NCI-H510A treated with DMSO at 0.1 percent for 48 hours (cell line): ENCODE measurements around the gene KLHL28.
"Not testable (repeated sequence)": the region's sequence is repeated elsewhere in the genome, so short reads cannot be mapped to it uniquely, and the experiment has no call there.

Source experiments
- DNase-seq: peaks from one replicate; lab custom pipeline; 2025; lab: John Stamatoyannopoulos, UW

Gene KLHL28

DNA sequence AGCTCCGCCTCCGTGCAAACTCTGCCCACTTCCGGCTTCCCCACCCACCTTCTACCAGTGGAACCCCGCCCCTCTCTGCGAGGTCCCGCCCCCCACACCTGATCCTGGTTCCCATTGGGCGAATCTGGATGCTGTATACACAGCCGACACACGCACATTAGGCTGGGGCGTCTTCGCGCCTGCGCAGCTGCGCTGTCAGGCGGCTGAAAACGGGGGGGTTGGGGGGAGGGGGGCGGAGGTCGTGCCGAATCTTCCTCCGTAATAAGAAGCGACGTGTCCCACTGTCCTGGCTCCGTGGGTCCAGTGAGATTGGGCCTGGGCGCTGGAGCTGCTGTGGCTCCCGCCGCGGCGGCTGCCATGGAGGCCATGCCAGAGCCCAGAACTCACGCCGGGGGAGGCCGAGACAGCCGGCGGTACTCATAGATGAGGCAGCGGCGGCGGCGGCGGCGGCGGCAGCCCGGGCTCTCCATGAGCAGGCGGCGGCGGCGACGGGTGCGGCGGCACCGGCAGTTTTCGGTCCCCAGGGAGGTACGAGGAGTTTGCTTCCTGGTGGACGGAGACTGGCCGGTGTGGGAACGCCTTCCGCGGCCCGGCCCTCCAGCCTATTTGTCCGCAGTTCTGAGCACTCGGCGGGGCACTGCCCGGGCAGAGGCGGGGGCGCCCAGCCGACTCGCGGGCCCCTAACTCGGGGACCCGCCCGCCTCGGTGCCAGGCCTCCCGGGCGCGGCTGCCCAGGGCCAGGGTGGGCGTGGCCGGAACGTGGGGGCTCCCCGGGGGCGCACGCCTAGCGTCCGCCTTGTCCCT lies 64.5 kb downstream of the KLHL28 start:
- DNase-seq, result peak; percentile 86

DNA sequence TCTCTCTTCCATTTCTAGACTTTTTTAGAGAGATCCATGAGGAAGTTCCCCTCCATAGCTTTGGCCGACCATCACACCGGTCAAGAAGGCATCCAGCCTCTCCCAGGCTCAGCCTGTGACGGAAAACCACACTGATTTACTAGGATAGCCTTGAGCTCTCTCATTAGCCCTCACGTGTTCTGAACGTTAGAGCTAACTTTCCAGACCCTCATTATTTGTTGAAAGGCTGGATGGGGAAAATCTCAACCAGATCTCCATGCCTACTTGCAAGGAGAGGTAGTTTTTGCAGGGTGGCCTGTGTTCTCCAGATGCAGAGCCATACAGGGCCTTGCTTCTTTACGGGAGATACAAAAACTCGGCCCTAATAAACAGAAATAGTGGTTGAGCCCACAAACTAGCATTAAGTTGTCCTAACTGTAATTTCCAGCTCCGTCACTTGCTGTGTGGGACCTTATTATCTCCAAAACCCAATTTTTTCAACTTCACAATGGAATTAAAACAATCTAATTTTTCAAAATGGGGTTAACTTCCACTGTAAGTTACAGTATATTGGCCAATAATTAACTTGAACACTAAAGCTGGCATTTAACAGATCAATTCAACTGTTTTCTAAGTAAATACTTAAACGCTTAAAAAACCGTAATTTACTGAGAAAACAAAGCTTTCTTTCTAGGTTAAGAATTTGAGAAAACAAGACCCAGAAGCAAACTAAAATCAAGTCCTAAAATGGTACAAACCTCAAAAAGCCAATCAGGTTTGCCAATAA lies 65.3 kb downstream of the KLHL28 start:
- DNase-seq, result no peak

DNA sequence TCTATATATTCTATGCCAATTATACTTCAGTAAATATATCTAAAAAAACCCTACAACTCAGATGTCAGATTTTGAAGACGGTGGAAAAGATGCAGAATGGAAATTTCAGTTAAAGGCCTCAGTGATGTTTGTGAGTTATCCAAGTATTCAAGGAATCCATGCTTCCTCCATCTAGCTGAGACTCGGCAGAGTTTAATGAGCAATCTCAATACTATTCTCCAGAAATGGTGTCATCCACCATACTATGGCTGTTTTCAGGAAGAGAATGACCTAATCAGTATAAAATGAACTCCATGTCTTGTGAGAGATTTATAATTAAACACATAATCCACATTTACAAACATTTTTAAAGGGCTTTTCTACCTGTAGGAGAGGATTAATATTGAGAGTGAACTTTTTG lies 66.0 kb downstream of the KLHL28 start:
- no peak for DNase-seq

DNA sequence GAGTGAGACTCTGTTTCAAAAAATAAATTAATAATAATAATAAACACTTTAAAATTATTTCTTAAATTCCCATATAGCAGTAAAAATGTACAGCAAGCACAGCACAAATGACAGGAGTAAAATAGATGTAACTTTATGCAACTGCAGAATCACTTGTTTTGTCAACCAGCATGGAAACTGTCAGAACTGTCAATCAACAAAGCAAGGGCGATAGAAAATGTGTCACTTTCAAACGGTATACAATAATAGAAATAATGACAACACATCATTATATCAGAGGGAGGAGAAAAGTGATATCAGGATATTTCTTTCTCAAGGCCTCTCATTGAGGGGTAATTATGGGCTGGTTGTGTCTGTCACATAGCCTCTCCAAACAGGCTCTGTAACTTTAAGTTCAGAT lies 68.2 kb downstream of the KLHL28 start:
- no peak for DNase-seq

DNA sequence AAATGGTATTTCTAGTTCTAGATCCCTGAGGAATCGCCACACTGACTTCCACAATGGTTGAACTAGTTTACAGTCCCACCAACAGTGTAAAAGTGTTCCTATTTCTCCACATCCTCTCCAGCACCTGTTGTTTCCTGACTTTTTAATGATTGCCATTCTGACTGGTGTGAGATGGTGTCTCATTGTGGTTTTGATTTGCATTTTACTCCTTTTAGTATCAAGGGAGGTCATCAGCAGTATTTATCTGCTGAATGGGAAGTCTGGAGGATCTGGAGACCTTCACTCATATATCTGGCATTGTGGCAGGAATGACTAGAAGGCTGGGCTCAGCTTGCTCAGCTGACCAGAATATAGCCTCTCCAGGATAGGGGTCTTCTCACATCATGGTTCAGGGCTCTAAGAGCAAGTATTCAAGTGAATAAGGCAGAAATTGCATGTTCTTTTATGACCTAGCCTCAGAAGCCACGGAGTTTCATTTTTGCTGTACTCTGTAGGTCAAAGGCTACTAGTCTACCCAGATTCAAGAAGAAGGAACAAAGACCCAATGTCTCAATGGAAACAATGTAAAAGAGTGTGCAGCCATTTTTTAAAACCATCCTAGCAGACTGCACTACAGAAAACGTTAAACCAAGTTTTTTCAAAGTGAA lies 69.9 kb downstream of the KLHL28 start:
- not testable (repeated sequence) for DNase-seq

DNA sequence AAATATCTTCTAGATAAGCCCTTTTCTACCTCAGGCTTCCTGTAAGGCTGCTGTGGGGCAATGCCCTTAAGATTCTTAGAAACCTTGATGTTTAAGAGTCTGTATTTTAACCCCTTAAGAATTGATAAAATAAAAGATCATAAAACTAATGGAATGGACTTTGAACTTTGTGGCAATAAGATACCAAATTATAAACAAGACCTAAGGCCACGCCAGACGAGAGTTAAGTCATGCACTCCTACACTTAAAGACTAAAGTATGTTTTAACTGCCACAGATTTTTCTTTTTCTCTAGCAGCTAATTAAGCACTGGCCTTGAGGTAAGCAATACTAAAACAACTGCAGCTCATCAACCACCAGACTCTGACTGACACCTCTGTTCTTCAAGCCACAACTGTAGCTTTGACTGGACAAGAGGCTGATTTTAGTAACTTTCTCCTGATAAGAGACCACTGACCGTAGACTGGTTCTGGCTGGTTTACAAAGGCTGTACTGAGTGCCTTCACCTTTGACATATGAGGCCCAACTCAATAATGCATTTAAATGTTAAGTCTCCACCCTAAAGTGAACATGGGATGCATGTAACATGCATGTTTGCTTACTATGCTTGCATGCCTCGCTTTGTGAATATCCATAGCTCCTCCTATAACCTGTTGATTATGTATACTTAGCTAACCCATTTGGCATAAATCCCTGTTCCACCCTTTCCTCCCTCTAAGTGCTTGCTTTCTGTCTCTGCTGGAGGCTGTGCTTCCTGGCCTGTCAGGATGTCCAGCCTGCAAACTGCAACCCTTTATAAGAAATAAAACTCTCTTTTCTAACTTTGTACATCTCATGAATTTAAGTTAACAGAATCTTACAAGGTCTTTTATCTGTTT lies 71.9 kb downstream of the KLHL28 start:
- no peak for DNase-seq

DNA sequence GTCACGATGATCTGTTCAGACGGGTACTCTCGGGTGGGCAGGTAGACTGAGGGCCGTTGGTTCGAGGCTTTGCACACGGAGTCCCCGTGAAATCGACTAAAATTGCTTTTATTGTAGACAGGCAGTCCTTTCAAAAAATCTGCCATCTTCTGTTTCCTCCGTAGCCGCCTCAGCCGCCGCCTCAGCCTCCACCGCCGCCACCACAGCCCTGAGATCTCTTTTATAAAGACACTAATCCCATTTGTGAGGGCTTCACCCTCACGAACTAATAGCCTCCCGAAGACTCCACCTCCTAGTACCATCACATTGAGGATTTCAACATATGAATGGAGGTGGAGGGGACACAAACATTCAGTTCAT lies 74.2 kb downstream of the KLHL28 start:
- DNase-seq, result no peak

DNA sequence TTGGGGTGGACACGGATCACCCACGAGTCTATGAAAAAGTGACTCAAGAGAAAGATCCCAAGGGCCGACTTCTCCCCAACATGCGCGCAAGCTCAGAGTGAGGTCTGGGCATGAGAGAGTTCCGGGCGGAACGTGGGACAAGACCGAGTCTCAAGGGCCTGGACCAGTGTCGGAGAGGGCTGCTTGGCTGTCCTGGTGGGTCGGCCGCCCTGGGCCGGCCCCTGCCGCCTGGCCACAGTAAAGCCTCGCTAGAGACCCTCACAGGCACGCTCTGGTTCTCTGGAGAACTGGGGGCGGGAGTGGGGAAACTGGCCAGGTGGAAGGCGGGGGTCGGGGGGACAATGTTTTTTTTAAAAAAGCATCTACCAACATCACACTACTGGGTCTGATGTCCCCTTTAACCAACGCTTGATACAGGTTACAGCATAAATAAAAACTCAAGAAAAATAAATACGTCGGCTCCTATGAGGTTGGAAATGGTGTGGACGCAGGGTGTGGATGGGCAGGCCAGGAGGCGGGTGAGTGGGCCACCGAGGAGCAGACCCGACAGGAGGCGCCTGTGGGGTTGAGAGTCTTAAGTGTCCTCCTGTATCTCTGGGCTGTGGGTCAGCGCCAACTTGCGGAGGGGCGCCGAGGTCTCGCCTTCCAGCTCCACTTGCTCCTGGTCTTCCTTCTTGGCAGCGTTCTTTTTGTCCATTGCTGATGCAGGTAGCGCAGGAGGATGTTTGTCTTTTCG lies 74.7 kb downstream of the KLHL28 start:
- DNase-seq, result no peak

DNA sequence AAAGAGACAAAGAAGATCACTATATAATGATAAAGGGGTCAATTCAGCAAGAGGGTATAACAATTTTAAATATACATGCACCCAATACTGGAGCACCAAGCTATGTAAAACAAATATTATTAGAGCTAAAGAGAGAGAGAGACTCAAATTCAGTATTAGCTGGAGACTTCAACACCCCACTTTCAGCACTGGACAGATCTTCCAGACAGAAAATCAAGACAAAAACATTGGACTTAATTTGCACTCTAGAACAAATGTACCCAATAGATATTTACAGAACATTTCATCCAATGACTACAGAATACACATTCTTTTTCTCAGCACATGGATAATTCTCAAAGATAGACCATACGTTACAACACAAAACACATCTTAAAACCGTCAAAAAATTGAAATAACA lies 81.0 kb downstream of the KLHL28 start:
- no peak for DNase-seq
